Stomach smooth muscle (tissue), 2 donors: ENCODE measurements around the gene ANKRD13C.

Experiments
- H3K27ac ChIP-seq: one replicate; pipeline ENCODE4 v1.7.0; 2013; ENCODE audit warnings: mild to moderate bottlenecking, low read length, inconsistent platforms
- H3K27me3 ChIP-seq, 2 donors: one replicate each; pipeline ENCODE4 v1.7.0; 2013; ENCODE audit warnings: low read length in 2 of 2; ENCODE audit not compliant: insufficient read depth in 2 of 2, control insufficient read depth in 1 of 2
- H3K36me3 ChIP-seq, 2 donors: one replicate each; pipeline ENCODE4 v1.7.0; 2013; ENCODE audit warnings: low read length in 2 of 2; ENCODE audit not compliant: control insufficient read depth in 2 of 2, insufficient read depth in 2 of 2
- H3K4me1 ChIP-seq: one replicate; pipeline ENCODE4 v1.7.0; 2013; ENCODE audit warnings: low read length; ENCODE audit not compliant: control insufficient read depth, insufficient read depth
- H3K4me3 ChIP-seq, 2 donors: one replicate each; pipeline ENCODE4 v1.7.0; 2013; ENCODE audit warnings: low read length in 2 of 2
- H3K9ac ChIP-seq, 2 donors: one replicate each; pipeline ENCODE4 v1.7.0; 2013; ENCODE audit warnings: low read length in 2 of 2, mild to moderate bottlenecking in 1 of 2
- H3K9me3 ChIP-seq, 2 donors: one replicate each; pipeline ENCODE4 v1.7.0; 2013; ENCODE audit warnings: low read length in 2 of 2; ENCODE audit not compliant: control insufficient read depth in 2 of 2
- donor health status: healthy.
- donor health status: Pancreatic carcinoma.

ANKRD13C gene

GRCh38 chr1:70354332-70355110, at the start of gene ANKRD13C:
TSS of gene ANKRD13C (minus strand) at chr1:70354722. CDS start at chr1:70354408, 314 bp downstream.
- Histone ChIP-seq H3K27ac (peak within 1 kb of the TSS; percentile 95), H3K9me3 (no peaks in the 10 kb centered on the region), H3K36me3 (no peaks in the 10 kb centered on the region), H3K9ac (peak within 1 kb of the TSS; percentile 98), H3K27me3 (no peaks in the 10 kb centered on the region), H3K4me3 (peak within 1 kb of the TSS; percentile 97 to 99), H3K4me1 (peaks cover 13% of the 10 kb centered on the region)

- no peak overlapping the region for H3K4me3 ChIP-seq
- no peak overlapping the region for H3K27ac ChIP-seq
- no peaks in the 10 kb centered on the region for H3K9me3 ChIP-seq
Observed at GRCh38 chr1:70403759-70404158, 49.2 kb upstream of the ANKRD13C start.

GRCh38 chr1:70401974-70402373, 47.5 kb upstream of the ANKRD13C start:
- H3K4me3 ChIP-seq: no peak overlapping the region
- H3K36me3 ChIP-seq: no peaks in the 10 kb centered on the region
- H3K9me3 ChIP-seq: no peaks in the 10 kb centered on the region
- no peak overlapping the region for H3K9ac ChIP-seq
- H3K4me1 ChIP-seq: no peaks in the 10 kb centered on the region
- no peak overlapping the region for H3K27ac ChIP-seq
- H3K27me3 ChIP-seq: no peaks in the 10 kb centered on the region

More at GRCh38 chr1:70403759-70404158, 49.2 kb upstream of the ANKRD13C start:
- Histone ChIP-seq H3K4me1 (no peaks in the 10 kb centered on the region), H3K9ac (no peak overlapping the region), H3K27me3 (no peaks in the 10 kb centered on the region), H3K36me3 (no peaks in the 10 kb centered on the region)

- Histone ChIP-seq H3K9ac (no peak overlapping the region), H3K36me3 (no peaks in the 10 kb centered on the region), H3K4me1 (no peaks in the 10 kb centered on the region), H3K27ac (no peak overlapping the region), H3K4me3 (no peak overlapping the region), H3K9me3 (no peaks in the 10 kb centered on the region), H3K27me3 (no peaks in the 10 kb centered on the region)
Observed at GRCh38 chr1:70400335-70400734, 45.8 kb upstream of the ANKRD13C start.

- H3K9me3 ChIP-seq: no peaks in the 10 kb centered on the region
- no peak overlapping the region for H3K9ac ChIP-seq
- H3K4me1 ChIP-seq: no peaks in the 10 kb centered on the region
- H3K4me3 ChIP-seq: no peak overlapping the region
- H3K27ac ChIP-seq: no peak overlapping the region
- no peaks in the 10 kb centered on the region for H3K36me3 ChIP-seq
- no peaks in the 10 kb centered on the region for H3K27me3 ChIP-seq
Observed at GRCh38 chr1:70397013-70397412, 42.5 kb upstream of the ANKRD13C start.

- H3K9ac ChIP-seq: no peak overlapping the region
- no peaks in the 10 kb centered on the region for H3K9me3 ChIP-seq
- H3K27me3 ChIP-seq: no peaks in the 10 kb centered on the region
- no peak overlapping the region for H3K27ac ChIP-seq
- no peaks in the 10 kb centered on the region for H3K36me3 ChIP-seq
- no peaks in the 10 kb centered on the region for H3K4me1 ChIP-seq
- no peak overlapping the region for H3K4me3 ChIP-seq
Observed at GRCh38 chr1:70396607-70397006, 42.1 kb upstream of the ANKRD13C start.

- no peaks in the 10 kb centered on the region for H3K27me3 ChIP-seq
- H3K27ac ChIP-seq: no peak overlapping the region
- H3K4me1 ChIP-seq: no peaks in the 10 kb centered on the region
- H3K9ac ChIP-seq: no peak overlapping the region
- no peaks in the 10 kb centered on the region for H3K9me3 ChIP-seq
- H3K36me3 ChIP-seq: no peaks in the 10 kb centered on the region
- no peak overlapping the region for H3K4me3 ChIP-seq
Observed at GRCh38 chr1:70392626-70393025, 38.1 kb upstream of the ANKRD13C start.

- no peaks in the 10 kb centered on the region for H3K27me3 ChIP-seq
- no peak overlapping the region for H3K27ac ChIP-seq
- no peak overlapping the region for H3K9ac ChIP-seq
- no peaks in the 10 kb centered on the region for H3K9me3 ChIP-seq
- no peaks in the 10 kb centered on the region for H3K36me3 ChIP-seq
- no peaks in the 10 kb centered on the region for H3K4me1 ChIP-seq
- no peak overlapping the region for H3K4me3 ChIP-seq
Observed at GRCh38 chr1:70387507-70387906, 33.0 kb upstream of the ANKRD13C start.

GRCh38 chr1:70386121-70386520, 31.6 kb upstream of the ANKRD13C start:
- Histone ChIP-seq H3K9me3 (no peaks in the 10 kb centered on the region), H3K4me3 (no peak overlapping the region), H3K27me3 (no peaks in the 10 kb centered on the region)

GRCh38 chr1:70385477-70385876, 31.0 kb upstream of the ANKRD13C start:
- Histone ChIP-seq H3K4me1 (no peaks in the 10 kb centered on the region), H3K9me3 (no peaks in the 10 kb centered on the region), H3K27ac (no peak overlapping the region), H3K4me3 (no peak overlapping the region), H3K27me3 (no peaks in the 10 kb centered on the region), H3K36me3 (no peaks in the 10 kb centered on the region), H3K9ac (no peak overlapping the region)

More at GRCh38 chr1:70386121-70386520, 31.6 kb upstream of the ANKRD13C start:
- no peak overlapping the region for H3K27ac ChIP-seq
- H3K4me1 ChIP-seq: no peaks in the 10 kb centered on the region
- H3K36me3 ChIP-seq: no peaks in the 10 kb centered on the region
- H3K9ac ChIP-seq: no peak overlapping the region

- H3K9ac ChIP-seq: no peak overlapping the region
- H3K27ac ChIP-seq: no peak overlapping the region
- H3K4me3 ChIP-seq: no peak overlapping the region
- H3K27me3 ChIP-seq: no peaks in the 10 kb centered on the region
- H3K9me3 ChIP-seq: no peaks in the 10 kb centered on the region
- H3K36me3 ChIP-seq: no peaks in the 10 kb centered on the region
- H3K4me1 ChIP-seq: no peaks in the 10 kb centered on the region
Observed at GRCh38 chr1:70384542-70384941, 30.0 kb upstream of the ANKRD13C start.
